NCI-H146 (cell line): ENCODE results near the gene HDAC4.
A peak's percentile ranks its signal among the peaks of the same experiment; 100 is the strongest.
"Not testable (repeated sequence)": the region's sequence is repeated elsewhere in the genome, so short reads cannot be mapped to it uniquely, and the experiment has no call there.

Experiments used
- DNase-seq: peaks from one replicate; lab custom pipeline; 2025; lab: John Stamatoyannopoulos, UW

The HDAC4 gene

GRCh38 chr2:239294571-239295054 is 106.2 kb downstream of the HDAC4 start:
- DNase-seq = no peak

GRCh38 chr2:239293775-239294430 is 106.9 kb downstream of the HDAC4 start:
- no peak for DNase-seq

- DNase-seq = no peak
Measured at GRCh38 chr2:239292959-239293774, 107.7 kb downstream of the HDAC4 start.

GRCh38 chr2:239292531-239292930 is 108.3 kb downstream of the HDAC4 start:
- no peak for DNase-seq

- DNase-seq = peak; percentile 91
Measured at GRCh38 chr2:239291475-239292350, 109.1 kb downstream of the HDAC4 start.

- DNase-seq = peak; percentile 70
Measured at GRCh38 chr2:239290618-239291474, 110.0 kb downstream of the HDAC4 start.

GRCh38 chr2:239289545-239289944 is 111.3 kb downstream of the HDAC4 start:
- no peak for DNase-seq

GRCh38 chr2:239288951-239289511 is 111.8 kb downstream of the HDAC4 start:
- DNase-seq = no peak

- no peak for DNase-seq
Measured at GRCh38 chr2:239288237-239288636, 112.6 kb downstream of the HDAC4 start.

- DNase-seq = no peak
Measured at GRCh38 chr2:239287461-239287860, 113.4 kb downstream of the HDAC4 start.

GRCh38 chr2:239286901-239287300 is 113.9 kb downstream of the HDAC4 start:
- DNase-seq = no peak

- DNase-seq = no peak
Measured at GRCh38 chr2:239285932-239286230, 114.9 kb downstream of the HDAC4 start.

- DNase-seq = no peak
Measured at GRCh38 chr2:239285071-239285931, 115.5 kb downstream of the HDAC4 start.

- DNase-seq = no peak
Measured at GRCh38 chr2:239283961-239284795, 116.6 kb downstream of the HDAC4 start.

GRCh38 chr2:239283288-239283945 is 117.4 kb downstream of the HDAC4 start:
- no peak for DNase-seq

- DNase-seq = no peak
Measured at GRCh38 chr2:239282448-239283287, 118.2 kb downstream of the HDAC4 start.

- not testable (repeated sequence) for DNase-seq
Measured at GRCh38 chr2:239280296-239281017, 120.4 kb downstream of the HDAC4 start.
